Fibroblast of gingiva (primary cell): ENCODE data around the gene SHC1.
"Not testable (repeated sequence)": the region's sequence is repeated elsewhere in the genome, so short reads cannot be mapped to it uniquely, and the experiment has no call there.

Experiments
- DNase-seq: peaks from one replicate; pipeline ENCODE4 v3.0.0-alpha.2; 2011; ENCODE audit warnings: low read depth

The SHC1 gene

DNA sequence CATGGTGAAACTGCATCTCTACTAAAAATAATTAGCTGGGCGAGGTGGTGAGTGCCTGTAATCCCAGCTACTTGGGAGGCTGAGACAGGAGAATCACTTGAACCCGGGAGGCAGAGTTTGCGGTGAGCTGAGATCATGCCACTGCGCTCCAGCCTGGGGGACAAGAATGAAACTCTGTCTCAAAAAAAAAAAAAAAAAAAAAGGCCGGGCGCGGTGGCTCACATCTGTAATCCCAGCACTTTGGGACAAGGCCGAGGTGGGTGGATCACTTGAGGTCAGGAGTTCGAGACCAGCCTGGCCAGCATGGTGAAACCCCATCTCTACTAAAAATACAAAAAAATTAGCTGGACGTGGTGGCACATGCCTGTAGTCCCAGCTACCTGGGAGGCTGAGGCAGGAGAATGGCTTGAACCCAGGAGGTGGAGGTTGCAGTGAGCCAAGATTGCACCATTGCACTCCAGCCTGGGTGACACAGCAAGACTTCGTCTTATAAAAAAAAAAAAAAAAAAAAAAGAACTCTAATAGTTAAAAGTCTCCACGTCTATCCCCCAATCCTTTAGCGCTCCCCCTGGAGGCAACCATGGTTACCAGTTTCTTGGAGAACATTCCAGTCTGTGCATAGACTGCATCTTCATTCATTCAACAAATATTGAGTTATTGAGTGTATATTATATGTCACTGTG, 24.9 kb upstream of the SHC1 start:
- peak; percentile 81 for DNase-seq

GRCh38 chr1:154994591-154994990, 24.0 kb upstream of the SHC1 start:
- no peak for DNase-seq

GRCh38 chr1:154994269-154994587, 23.7 kb upstream of the SHC1 start:
- DNase-seq: no peak

DNA sequence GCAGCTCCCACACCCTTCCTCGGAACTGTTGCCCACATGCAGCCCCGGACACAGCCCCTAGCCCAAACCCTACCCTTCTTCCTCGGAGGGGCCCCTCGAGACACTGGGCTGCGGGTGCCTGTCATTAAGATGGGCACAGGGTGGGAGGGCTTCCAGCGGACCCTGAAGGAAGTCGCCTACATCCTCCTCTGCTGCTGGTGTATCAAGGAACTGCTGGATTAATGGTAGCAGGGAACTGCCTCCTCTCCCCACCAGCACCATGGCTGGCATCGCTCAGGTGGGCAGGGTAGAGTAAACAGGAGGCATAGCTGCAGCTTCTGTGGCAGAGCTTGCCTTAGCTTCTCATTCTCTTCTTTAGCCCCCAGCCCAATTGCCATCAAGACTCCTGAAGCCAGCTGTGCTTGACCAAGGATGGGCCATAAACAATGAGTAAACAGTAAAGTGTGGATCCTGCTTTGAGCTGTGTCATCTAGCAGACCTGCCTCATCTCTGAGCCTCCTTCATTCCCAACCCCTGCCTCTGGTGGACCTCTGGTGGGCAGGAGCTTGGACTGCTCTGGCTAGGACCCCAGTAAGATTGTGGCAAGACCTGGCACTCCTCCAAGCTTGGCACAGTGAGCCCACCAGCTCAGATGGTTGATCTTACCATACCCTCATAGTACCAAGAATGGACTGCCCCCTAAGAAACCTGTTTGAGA, 23.2 kb upstream of the SHC1 start, which contains the start of gene LENEP:
LENEP (plus strand) TSS at position 15 of the 697 bp plus-strand sequence; CDS start at position 37, 22 bp downstream.
- no peak for DNase-seq

GRCh38 chr1:154992721-154993571, 22.4 kb upstream of the SHC1 start:
- DNase-seq: no peak

GRCh38 chr1:154990276-154990675, 19.7 kb upstream of the SHC1 start:
- DNase-seq: no peak

DNA sequence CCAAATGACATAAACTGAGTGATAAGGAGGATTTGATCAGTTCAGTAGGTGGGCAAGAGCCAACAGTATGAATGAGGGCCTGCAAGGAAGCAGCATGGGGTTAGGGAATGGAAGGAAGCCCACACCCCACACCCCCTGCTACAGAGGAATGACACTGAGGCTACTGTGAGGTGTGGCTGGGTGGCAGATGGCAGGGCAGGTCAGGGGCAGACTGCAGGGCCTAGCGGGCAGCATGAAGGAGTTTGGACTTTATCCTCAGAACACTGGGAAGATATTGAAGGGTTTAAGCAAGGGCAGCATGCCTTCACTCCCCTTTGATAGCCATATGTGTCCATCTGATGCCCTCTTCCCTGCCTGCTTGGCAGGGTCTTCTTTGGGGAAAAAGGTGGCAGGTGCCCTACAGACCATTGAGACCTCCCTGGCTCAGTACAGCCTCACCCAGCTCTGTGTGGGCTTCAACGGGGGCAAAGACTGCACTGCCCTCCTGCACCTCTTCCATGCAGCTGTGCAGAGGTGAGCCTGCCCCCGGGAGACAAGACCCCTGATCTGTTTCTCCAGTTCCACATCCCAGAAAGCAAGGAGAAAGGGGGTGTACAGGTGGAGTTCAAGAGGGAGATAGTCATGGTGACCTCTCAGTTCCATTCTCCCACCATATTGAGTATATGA, 18.8 kb upstream of the SHC1 start:
- DNase-seq: no peak

DNA sequence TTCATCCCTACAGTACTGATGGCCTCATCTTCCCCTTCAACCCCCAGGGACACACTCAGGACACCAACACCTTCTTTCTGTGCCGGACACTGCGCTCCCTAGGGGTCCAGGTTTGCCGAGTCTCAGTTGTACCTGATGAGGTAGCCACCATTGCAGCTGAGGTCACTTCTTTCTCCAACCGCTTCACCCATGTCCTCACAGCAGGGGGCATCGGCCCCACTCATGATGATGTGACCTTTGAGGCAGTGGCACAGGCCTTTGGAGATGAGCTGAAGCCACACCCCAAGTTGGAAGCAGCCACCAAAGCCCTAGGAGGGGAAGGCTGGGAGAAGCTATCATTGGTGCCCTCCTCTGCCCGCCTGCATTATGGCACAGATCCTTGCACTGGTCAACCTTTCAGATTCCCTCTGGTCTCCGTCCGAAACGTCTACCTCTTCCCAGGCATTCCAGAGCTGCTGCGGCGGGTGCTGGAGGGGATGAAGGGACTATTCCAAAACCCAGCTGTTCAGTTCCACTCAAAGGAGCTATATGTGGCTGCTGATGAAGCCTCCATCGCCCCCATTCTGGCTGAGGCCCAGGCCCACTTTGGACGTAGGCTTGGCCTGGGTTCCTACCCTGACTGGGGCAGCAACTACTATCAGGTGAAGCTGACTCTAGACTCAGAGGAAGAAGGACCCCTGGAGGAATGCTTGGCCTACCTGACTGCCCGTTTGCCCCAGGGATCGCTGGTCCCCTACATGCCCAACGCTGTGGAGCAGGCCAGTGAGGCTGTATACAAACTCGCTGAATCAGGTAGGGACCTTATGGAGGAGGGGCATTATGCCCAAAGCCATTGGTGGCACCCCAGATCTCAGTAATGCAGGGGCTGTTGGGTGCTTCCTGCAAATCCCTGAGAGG, 17.8 kb upstream of the SHC1 start:
- no peak for DNase-seq

DNA sequence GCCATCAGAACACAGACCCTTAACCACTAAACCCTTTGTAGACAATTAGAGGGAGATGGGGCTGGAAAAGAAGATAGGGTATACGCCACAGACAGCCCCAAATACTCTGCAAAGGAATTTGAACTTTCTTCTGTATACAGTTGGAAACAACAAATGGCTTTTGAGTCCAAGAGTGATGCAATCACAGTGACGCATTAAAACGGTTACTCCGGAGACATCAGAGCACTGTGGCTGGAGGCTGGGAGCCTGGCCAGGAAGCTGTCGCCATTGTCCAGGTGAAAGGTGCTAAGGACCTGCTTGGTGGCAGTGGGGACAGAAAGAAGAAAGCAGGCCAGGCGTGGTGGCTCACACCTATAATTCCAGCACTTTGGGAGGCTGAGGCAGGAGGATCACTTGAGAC, 16.8 kb upstream of the SHC1 start:
- peak; percentile 60 for DNase-seq

GRCh38 chr1:154986736-154987135, 16.2 kb upstream of the SHC1 start:
- DNase-seq: not testable (repeated sequence)

- no peak for DNase-seq
Observed at GRCh38 chr1:154983776-154984466, 13.4 kb upstream of the SHC1 start.

GRCh38 chr1:154982897-154983648, 12.5 kb upstream of the SHC1 start, which contains the start of gene FLAD1:
Gene FLAD1, plus strand, starts transcription at chr1:154983344. Its CDS starts 351 bp downstream, at chr1:154983695.
- DNase-seq: peak; percentile 100

- DNase-seq: no peak
Observed at GRCh38 chr1:154982341-154982740, 11.8 kb upstream of the SHC1 start.

DNA sequence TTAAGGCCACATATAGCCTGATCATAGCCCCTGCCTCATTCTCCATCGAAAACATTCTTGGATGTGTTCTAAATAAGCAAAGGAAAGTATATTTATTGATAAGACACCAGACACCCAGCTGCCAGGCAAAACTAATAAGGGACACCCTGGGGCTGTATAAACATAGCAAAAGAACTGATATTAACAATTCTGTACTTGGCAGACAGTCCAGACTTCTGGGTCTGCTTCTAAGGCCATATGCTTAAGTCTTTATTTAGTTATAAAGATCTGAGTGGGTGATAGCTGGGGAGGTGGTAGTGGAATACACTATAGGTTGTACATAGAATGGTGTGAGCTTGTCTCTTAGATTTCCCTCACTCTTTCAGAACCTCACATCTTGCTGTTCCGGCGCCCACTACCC, 7.8 kb upstream of the SHC1 start:
- DNase-seq: no peak

DNA sequence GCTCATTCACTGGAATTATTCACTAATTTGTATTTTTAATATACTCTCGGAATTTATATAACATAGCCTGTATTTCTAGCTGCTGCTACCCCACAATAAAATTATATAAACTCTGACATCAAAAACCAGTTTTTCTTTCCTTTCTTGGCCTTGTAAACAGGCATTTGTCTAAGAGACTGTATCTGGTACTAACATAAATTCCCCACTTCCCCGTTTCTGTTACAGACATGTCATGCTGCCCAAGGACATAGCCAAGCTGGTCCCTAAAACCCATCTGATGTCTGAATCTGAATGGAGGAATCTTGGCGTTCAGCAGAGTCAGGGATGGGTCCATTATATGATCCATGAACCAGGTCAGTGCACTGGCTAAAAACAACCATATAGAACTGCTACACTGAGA, 7.2 kb upstream of the SHC1 start:
- DNase-seq: not testable (repeated sequence)

DNA sequence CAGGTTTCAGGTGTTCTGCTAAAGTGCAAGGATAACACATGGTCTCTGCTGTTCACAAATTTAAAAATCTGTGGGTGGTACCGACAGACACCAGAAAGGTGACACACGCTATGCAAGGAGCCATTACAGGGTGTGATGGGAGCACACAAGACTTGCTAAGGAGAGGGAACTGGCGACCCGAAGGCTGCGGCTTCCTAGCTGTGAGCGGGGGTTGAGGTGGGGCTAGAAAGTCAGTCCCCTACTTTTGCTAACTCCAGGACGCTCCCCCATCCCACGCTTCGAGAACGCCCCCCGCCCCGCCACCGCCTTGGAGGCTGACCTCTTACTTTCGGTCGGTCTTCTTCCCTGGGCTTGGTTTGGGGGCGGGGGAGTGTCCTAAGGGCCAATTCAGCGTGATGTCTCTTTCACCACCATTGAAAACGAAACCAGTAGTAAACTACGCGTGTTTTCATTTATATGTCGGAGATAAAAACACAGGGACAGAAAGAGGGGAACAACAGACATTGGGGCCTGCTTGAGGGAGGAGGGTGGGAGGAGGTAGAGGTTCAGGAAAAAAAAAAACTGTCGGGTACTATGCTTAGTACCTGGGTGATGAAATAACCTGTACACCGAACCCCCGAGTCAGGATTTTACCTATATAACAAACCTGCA, 5.0 kb upstream of the SHC1 start:
- DNase-seq: peak; percentile 61

- DNase-seq: peak; percentile 93
Observed at GRCh38 chr1:154974808-154975408, 4.4 kb upstream of the SHC1 start.

DNA sequence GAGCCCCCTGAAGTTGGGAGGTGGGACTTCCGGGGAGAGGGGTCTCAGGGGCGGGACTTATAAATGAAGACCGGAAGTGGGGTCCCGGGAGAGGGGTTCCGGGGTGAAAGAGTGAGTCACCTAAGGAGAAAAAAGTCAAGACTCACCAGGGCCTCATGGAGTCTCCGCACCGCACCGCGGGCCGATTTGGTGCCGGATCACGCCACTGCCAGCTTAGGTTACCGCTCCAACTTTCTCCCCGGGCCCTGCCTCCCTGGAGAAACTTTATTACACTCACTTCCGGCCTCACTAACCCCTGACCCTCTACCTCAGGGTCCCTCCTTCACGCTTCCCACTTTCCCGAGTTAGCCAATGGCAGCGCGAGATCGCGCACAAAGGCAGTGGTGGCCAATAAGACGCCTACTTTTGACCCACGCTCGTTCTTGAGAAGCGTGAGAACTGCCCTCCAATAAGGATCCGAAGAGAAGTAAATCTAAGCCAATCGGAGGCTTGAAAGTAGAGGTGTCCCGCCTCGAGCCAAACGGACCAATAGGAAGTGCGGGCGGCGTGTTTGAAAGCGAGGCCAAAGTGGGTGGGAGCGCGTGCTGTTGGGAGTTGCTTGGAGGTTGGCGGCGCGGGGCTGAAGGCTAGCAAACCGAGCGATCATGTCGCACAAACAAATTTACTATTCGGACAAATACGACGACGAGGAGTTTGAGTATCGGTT, 3.7 kb upstream of the SHC1 start, which contains the start of gene CKS1B:
CKS1B (plus strand) TSS at position 580 of the 706 bp plus-strand sequence; CDS start at position 645, 65 bp downstream.
- peak; percentile 100 for DNase-seq
